Measurements from ENCODE around the gene EFCAB6.

The EFCAB6 gene

GRCh38 chr22:43737150-43737828, 74.8 kb downstream of the EFCAB6 start:
- no peak overlapping the region for H3K4me3 ChIP-seq (ENCODE audit: control insufficient read depth, low read depth, low read length)
- no peak for TF ChIP-seq CTCF (IDR thresholded peaks at IDR 0.05; ENCODE audit: control insufficient read depth, insufficient read depth, low read depth, low read length, missing control alignments)
- no peak for DNase-seq (ENCODE audit: low read depth)

GRCh38 chr22:43736651-43737050, 75.5 kb downstream of the EFCAB6 start:
- no peak for DNase-seq (ENCODE audit: low read depth)
- no peak overlapping the region for H3K4me3 ChIP-seq (ENCODE audit: control insufficient read depth, low read depth, low read length)
- no peak for TF ChIP-seq CTCF (IDR thresholded peaks at IDR 0.05; ENCODE audit: control insufficient read depth, insufficient read depth, low read depth, low read length, missing control alignments)

GRCh38 chr22:43734370-43735150, 77.5 kb downstream of the EFCAB6 start:
- H3K4me3 ChIP-seq (ENCODE audit: control insufficient read depth, low read depth, low read length): no peak overlapping the region
- DNase-seq (ENCODE audit: low read depth): peak; percentile 18
- no peak for TF ChIP-seq CTCF (IDR thresholded peaks at IDR 0.05; ENCODE audit: control insufficient read depth, insufficient read depth, low read depth, low read length, missing control alignments)

GRCh38 chr22:43733138-43733537, 79.0 kb downstream of the EFCAB6 start:
- no peak overlapping the region for H3K4me3 ChIP-seq (ENCODE audit: control insufficient read depth, low read depth, low read length)
- no peak for DNase-seq (ENCODE audit: low read depth)
- TF ChIP-seq CTCF (IDR thresholded peaks at IDR 0.05; ENCODE audit: control insufficient read depth, insufficient read depth, low read depth, low read length, missing control alignments): no peak

- TF ChIP-seq CTCF (IDR thresholded peaks at IDR 0.05; ENCODE audit: control insufficient read depth, insufficient read depth, low read depth, low read length, missing control alignments): no peak
- no peak for DNase-seq (ENCODE audit: low read depth)
Observed at GRCh38 chr22:43731988-43732387, 80.1 kb downstream of the EFCAB6 start.

GRCh38 chr22:43726964-43727543, 85.1 kb downstream of the EFCAB6 start:
- DNase-seq (ENCODE audit: low read depth): no peak
- no peak overlapping the region for H3K4me3 ChIP-seq (ENCODE audit: control insufficient read depth, low read depth, low read length)
- TF ChIP-seq CTCF (IDR thresholded peaks at IDR 0.05; ENCODE audit: control insufficient read depth, insufficient read depth, low read depth, low read length, missing control alignments): no peak

More at GRCh38 chr22:43731988-43732387, 80.1 kb downstream of the EFCAB6 start:
- H3K4me3 ChIP-seq (ENCODE audit: control insufficient read depth, low read depth, low read length): no peak overlapping the region
